Measurements from ENCODE around the gene DCLK1.

The DCLK1 gene

GRCh38 chr13:36147330-36147729 lies 16.1 kb upstream of the DCLK1 start:
- Histone ChIP-seq H3K4me3 (replicated peaks; ENCODE audit: insufficient read depth, low read length) (no peak overlapping the region), H3K27me3 (ENCODE audit: insufficient read depth, poor library complexity, severe bottlenecking) (no peaks in the 10 kb centered on the region), H3K27ac (replicated peaks) (no peak overlapping the region)
- TF ChIP-seq GABPA (IDR thresholded peaks at IDR 0.05; ENCODE audit: low read depth) (no peak), POLR2AphosphoS5 (IDR thresholded peaks at IDR 0.05; ENCODE audit: low read depth) (no peak), SPI1 (IDR thresholded peaks at IDR 0.05; ENCODE audit: borderline replicate concordance, low read depth) (no peak)
- TF ChIP-seq, protein P1, sequence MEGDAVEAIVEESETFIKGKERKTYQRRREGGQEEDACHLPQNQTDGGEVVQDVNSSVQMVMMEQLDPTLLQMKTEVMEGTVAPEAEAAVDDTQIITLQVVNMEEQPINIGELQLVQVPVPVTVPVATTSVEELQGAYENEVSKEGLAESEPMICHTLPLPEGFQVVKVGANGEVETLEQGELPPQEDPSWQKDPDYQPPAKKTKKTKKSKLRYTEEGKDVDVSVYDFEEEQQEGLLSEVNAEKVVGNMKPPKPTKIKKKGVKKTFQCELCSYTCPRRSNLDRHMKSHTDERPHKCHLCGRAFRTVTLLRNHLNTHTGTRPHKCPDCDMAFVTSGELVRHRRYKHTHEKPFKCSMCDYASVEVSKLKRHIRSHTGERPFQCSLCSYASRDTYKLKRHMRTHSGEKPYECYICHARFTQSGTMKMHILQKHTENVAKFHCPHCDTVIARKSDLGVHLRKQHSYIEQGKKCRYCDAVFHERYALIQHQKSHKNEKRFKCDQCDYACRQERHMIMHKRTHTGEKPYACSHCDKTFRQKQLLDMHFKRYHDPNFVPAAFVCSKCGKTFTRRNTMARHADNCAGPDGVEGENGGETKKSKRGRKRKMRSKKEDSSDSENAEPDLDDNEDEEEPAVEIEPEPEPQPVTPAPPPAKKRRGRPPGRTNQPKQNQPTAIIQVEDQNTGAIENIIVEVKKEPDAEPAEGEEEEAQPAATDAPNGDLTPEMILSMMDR (IDR thresholded peaks at IDR 0.05; ENCODE audit: insufficient read depth, low read length) = no peak
- TF ChIP-seq, protein P2, sequence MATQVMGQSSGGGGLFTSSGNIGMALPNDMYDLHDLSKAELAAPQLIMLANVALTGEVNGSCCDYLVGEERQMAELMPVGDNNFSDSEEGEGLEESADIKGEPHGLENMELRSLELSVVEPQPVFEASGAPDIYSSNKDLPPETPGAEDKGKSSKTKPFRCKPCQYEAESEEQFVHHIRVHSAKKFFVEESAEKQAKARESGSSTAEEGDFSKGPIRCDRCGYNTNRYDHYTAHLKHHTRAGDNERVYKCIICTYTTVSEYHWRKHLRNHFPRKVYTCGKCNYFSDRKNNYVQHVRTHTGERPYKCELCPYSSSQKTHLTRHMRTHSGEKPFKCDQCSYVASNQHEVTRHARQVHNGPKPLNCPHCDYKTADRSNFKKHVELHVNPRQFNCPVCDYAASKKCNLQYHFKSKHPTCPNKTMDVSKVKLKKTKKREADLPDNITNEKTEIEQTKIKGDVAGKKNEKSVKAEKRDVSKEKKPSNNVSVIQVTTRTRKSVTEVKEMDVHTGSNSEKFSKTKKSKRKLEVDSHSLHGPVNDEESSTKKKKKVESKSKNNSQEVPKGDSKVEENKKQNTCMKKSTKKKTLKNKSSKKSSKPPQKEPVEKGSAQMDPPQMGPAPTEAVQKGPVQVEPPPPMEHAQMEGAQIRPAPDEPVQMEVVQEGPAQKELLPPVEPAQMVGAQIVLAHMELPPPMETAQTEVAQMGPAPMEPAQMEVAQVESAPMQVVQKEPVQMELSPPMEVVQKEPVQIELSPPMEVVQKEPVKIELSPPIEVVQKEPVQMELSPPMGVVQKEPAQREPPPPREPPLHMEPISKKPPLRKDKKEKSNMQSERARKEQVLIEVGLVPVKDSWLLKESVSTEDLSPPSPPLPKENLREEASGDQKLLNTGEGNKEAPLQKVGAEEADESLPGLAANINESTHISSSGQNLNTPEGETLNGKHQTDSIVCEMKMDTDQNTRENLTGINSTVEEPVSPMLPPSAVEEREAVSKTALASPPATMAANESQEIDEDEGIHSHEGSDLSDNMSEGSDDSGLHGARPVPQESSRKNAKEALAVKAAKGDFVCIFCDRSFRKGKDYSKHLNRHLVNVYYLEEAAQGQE (IDR thresholded peaks at IDR 0.05; ENCODE audit: insufficient replicate concordance, low read depth) = no peak
- DNase-seq (ENCODE audit: low read depth in 1 of 2, low spot score in 1 of 2) = no peak

DNA sequence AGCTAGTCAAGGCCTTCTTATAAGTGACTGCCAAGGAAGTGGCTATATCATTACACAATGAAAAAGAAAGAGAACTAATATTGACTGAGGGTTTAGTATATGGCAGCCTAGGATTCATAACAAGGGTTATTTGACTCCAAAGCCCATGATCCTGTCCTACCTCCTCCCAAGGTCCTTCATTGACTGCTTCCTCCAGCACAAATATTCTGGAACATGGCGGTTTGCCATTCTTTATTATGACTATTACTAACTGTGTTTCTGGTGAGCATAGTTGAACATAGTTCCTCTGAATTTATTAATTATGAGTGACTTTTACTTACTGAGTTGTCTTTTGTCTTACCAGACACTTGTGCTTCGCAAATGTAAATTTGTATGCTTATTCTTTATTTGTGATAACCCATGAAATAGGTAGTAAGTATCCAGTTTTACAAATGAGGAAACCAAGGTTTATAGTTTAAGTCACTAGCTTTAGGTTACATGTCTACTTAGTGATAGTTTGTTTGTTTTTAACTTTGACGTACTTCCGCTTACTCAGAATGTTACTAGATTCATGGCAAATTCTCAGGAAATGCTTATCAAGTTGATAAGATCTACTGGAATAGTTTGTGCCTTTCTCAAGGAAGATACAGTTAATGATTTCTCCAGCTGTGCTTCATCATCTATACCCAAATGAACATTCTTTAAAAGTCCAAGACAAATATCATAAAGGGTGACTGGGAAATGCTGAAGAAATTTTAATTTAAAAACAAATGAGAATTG lies 15.5 kb upstream of the DCLK1 start:
- no peaks in the 10 kb centered on the region for H3K27me3 ChIP-seq (ENCODE audit: insufficient read depth, poor library complexity, severe bottlenecking)
- no peak overlapping the region for H3K27ac ChIP-seq (replicated peaks)
- no peak for DNase-seq (ENCODE audit: low read depth in 1 of 2, low spot score in 1 of 2)
- H3K4me3 ChIP-seq (replicated peaks; ENCODE audit: insufficient read depth, low read length) = no peak overlapping the region
- TF ChIP-seq, protein P2 (IDR thresholded peaks at IDR 0.05; ENCODE audit: insufficient replicate concordance, low read depth) = no peak
- TF ChIP-seq GABPA (IDR thresholded peaks at IDR 0.05; ENCODE audit: low read depth) (no peak), POLR2AphosphoS5 (IDR thresholded peaks at IDR 0.05; ENCODE audit: low read depth) (no peak), SPI1 (IDR thresholded peaks at IDR 0.05; ENCODE audit: borderline replicate concordance, low read depth) (no peak)
- TF ChIP-seq, protein P1 (IDR thresholded peaks at IDR 0.05; ENCODE audit: insufficient read depth, low read length) = no peak

DNA sequence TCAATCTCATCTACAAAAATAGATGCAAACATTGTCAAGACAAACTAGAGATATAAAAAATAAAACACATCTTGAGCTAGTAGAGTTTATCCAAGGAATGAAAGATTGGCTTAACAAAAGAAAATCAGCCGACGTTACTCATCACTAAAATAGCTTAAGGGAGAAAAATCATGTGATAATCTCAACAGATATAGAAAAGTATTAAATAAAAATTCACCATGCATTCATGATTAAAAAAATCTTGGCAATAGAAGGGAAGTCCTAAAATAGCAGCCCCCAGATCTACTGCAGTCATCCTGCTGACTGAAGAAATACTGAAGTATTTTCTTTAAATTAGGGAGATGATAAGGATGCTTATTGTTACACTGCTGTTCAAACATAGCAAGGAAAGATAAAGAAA lies 12.6 kb upstream of the DCLK1 start:
- TF ChIP-seq, protein P2 (IDR thresholded peaks at IDR 0.05; ENCODE audit: insufficient replicate concordance, low read depth) = no peak
- TF ChIP-seq GABPA (IDR thresholded peaks at IDR 0.05; ENCODE audit: low read depth) (no peak), SPI1 (IDR thresholded peaks at IDR 0.05; ENCODE audit: borderline replicate concordance, low read depth) (no peak), POLR2AphosphoS5 (IDR thresholded peaks at IDR 0.05; ENCODE audit: low read depth) (no peak)
- TF ChIP-seq, protein P1 (IDR thresholded peaks at IDR 0.05; ENCODE audit: insufficient read depth, low read length) = no peak
- DNase-seq (ENCODE audit: low read depth in 1 of 2, low spot score in 1 of 2) = no peak
- H3K27me3 ChIP-seq (ENCODE audit: insufficient read depth, poor library complexity, severe bottlenecking) = no peaks in the 10 kb centered on the region
- H3K27ac ChIP-seq (replicated peaks) = no peak overlapping the region
- no peak overlapping the region for H3K4me3 ChIP-seq (replicated peaks; ENCODE audit: insufficient read depth, low read length)
